GM19468 (cell line): ENCODE results near the gene SLC12A7.

ENCODE experiments used
- ATAC-seq: cut with Tn5 transposase; IDR thresholded peaks from one replicate; pipeline ENCODE4 v1.9.1; 2021; ENCODE audit warnings: mild to moderate bottlenecking, moderate library complexity, moderate number of reproducible peaks; ENCODE audit not compliant: unreplicated experiment; ENCODE audit errors: extremely low read depth

The SLC12A7 gene

GRCh38 chr5:1142886-1143669 lies 31.2 kb upstream of the SLC12A7 start:
- no peak for ATAC-seq

- no peak for ATAC-seq
These were observed 30.0 kb upstream of the SLC12A7 start for GRCh38 chr5:1141834-1142233.

- no peak for ATAC-seq
These were observed 28.9 kb upstream of the SLC12A7 start for GRCh38 chr5:1140818-1141189.

GRCh38 chr5:1140171-1140817 lies 28.4 kb upstream of the SLC12A7 start:
- no peak for ATAC-seq

GRCh38 chr5:1139331-1140170 lies 27.7 kb upstream of the SLC12A7 start:
- ATAC-seq, result no peak

- ATAC-seq, result no peak
These were observed 26.8 kb upstream of the SLC12A7 start for GRCh38 chr5:1138445-1139245.

DNA sequence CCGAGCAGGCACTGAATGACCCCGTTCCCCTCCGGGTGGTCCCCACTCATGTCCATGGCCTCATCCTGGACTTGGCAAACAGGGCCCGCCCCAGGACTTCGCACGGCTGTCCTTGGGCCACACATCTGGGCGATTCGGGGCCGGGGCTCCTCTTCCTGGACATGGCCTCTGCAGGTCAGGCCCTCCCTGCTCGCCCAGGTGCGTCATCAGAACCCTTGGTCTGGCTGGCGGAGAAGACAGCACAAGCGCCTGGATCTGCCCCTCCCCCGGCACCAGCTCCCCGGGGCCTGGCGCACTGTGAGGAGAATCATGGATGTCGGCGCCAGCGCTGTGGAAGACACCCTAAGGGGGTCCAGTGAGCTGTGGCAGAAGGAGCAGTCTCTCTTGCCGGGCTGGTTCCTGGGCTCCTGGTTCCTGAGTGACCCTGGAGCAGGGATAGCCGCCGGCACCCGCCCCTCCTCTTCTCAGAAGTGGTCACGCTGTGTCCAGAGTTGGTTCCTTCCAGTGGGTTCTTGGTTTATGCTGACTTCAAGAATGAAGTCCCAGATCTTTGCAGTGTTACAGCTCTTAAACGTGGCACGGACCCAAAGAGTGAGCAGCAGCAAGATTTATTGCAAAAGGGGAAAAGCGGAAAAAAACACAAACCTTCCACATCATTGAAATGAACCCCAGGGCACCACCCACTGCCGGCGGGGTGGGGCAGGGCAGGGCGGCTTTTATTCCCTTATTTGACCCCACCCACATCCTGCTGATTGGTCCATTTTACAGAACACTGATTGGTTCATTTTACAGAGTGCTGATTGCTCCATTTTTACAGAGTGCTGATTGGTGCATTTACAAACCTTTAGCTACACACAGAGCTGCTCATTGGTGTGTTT lies 25.9 kb upstream of the SLC12A7 start:
- no peak for ATAC-seq

- no peak for ATAC-seq
These were observed 25.0 kb upstream of the SLC12A7 start for GRCh38 chr5:1136814-1137213.

GRCh38 chr5:1135696-1136525 lies 24.0 kb upstream of the SLC12A7 start:
- ATAC-seq, result no peak

DNA sequence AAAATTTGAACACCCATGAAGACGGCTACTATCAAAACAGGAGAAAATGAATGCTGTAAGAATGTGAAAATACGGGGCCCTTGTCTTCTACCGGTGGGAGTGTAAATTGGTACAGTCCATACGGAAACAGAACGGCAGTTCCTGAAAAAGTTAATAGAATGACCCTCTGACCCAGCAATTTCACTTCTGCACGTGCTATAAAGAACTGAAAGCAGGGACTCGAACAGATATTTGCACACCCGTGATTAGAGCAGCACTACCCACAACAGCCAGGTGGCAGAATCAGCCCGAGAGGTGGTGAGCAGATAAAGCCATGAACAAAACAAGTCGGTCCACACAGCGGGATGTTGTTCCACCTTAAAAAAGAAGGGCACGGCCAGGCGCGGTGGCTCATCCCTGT lies 22.6 kb upstream of the SLC12A7 start:
- peak; percentile 46 for ATAC-seq

DNA sequence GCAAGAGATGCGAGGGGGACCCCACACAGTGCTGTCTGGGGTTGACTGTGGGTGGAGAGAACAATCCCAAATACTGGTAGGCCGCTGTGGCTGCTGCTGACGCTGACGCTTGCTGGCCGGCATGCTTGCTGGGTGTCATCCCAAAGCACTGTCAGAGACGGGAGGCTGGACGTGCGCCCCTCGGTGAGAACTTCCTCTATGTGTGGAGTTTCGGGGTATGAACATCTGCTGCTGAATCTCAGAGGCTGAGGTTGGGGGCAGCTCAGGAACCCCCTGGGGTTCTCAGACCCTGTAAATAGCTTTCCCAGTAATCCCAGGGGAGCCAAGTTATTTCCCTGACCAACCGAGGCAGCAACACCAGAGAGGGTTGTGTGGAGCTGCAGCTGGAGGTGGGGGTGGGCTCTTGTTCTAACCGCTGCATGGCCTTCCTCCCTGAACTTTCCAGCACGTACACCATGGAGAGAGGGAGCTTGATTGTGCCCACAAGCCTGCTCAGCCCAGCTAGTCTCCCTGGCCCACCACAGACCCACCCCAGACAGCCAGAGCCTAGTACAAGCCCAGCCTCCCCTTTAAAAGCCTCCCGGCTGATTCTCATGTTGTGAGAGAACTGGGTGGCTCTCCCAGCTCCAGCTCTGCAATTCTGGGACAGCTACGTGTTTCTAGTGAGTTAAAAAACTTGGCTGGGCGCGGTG lies 21.8 kb upstream of the SLC12A7 start:
- ATAC-seq, result no peak

DNA sequence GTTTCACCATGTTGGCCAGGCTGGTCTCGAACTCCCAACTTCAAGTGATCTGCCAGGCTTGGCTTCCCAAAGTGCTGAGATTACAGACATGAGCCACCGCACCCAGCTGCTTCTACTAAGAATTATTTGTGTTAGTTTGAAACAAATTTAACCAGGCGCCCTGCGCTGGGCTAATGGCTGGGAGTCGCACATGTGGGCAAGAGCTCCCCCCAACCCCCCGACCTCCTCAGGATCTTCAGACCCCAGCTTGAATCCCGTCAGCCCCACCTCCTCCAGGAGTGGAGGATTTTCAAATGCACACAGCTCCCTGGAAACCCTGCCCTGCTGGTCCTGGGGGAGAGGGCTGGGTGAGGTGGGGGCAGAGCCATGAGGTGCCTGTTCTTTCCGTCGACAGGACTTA lies 21.2 kb upstream of the SLC12A7 start:
- ATAC-seq, result no peak

- no peak for ATAC-seq
These were observed 20.7 kb upstream of the SLC12A7 start for GRCh38 chr5:1132570-1132969.

- ATAC-seq, result no peak
These were observed 19.9 kb upstream of the SLC12A7 start for GRCh38 chr5:1131726-1132125.

- ATAC-seq, result no peak
These were observed 19.3 kb upstream of the SLC12A7 start for GRCh38 chr5:1131191-1131621.

DNA sequence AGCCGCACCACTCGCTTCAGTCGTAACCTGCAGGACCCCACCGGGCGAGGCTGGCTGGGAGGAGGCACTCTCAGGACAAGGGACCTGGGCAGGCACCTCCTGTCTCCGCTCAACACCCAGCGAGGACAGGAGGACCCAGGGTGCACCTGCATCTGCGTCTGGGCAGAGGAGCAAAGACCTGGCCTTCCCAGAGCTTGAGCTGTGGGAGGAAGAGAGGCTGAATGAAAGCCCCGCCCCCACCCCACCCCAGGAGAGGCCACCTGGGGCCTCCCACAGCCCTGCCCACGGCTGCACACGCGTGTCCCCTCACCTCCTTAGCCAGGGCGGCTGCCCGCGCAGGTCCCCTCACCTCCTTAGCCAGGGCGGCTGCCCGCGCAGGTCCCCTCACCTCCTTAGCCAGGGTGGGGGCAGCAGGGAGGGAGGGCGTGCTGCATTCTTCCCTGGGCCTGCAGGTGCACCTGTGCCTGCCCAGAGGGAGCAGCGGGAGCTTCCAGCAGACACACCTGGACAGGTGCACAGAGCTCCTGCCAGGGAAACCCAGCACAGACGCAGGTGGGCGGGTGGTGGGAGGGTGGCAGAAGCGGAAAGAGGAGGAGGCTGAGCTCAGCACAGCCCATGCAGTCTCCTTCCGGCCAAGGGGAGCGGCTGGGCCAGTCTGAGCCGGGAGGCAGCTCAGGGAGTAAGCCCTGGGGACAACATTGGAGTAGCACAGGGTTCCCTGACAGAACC lies 18.5 kb upstream of the SLC12A7 start:
- no peak for ATAC-seq

DNA sequence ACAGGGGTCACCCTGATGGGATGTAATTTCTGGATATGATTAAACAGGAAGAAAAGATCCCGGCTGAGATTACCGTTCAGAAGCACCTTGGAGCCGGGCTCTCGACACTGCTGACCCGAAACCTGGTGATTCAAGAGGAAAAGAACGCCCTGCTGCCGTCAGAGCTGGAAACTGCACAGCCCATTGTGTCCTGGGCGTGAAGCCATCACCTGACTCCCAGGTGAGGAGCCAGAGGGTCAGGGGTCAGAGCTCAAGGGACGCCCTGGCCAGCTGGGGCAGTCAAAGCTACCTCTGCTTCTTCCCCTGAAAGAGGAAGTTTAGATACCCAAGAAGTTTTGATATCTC lies 17.8 kb upstream of the SLC12A7 start:
- ATAC-seq, result no peak
